GM18526 (cell line): Measurements from ENCODE around the gene CDON.

Experiments used
- POLR2A ChIP-seq: IDR thresholded peaks from 3 replicates; pipeline ENCODE4 v1.6.1; 2011; ENCODE audit not compliant: insufficient read length; ENCODE audit errors: extremely low read depth

Gene CDON

GRCh38 chr11:125959931-125960330 lies 102.7 kb downstream of the CDON start:
- TF ChIP-seq POLR2A = no peak

- no peak for TF ChIP-seq POLR2A
These were observed 103.2 kb downstream of the CDON start for GRCh38 chr11:125959511-125959910.

DNA sequence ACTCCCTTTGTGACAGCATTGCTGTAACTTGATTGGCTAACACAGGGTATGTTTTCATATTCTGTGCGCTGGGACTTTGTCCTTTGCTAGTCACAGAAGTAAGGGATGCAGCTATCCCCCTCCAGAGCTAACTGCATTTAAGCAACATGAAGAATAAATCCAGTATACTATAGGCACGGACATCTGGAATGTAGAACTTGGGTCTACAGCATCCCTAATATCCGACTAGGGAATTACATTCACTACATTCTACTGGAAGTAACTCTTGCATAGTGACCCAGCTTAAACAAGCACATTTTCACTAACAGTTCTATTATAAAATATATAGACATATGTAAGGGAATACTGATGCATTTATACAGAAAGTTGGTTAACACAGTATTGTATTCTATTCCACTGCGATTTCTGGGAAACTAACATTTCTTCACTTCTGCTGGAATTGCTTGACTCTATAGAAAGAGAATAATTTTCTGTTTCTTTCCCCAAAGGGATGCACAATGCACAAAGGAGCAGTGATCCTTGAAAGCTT lies 103.7 kb downstream of the CDON start:
- no peak for TF ChIP-seq POLR2A

DNA sequence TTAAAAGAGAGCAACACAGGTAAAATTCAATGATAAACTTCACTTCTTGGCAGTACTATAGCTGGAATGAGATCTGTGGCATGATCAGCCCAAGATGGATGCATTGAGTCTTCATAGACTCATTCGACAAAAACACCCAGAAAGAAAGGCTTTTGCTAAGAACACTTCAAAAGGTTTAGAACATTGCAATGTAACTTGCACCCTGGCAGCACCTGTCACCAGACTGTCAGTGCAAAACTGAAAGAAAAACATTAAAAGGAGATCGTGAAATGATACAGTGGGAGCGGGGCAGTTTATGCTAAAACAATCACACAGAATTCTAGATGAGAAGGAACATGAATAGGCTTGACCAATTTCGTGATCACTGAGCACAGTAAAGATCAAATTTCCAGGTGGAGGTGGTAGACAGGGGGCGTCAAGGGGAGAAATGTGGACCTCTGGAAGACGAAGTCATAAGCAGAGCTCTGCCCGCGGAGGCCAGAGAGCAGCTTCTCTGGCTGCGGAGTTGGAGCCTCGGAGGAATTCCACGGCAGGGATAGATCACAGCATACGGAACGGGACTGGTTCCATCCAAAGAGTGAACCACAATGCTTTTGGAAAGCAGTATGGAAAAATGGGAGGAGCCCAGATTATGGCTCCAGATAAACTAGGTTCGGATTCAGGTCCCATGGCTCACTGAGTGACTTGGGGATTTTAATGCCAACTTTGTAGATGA lies 104.9 kb downstream of the CDON start:
- TF ChIP-seq POLR2A = no peak

GRCh38 chr11:125956391-125957134 lies 106.1 kb downstream of the CDON start:
- TF ChIP-seq POLR2A = no peak

DNA sequence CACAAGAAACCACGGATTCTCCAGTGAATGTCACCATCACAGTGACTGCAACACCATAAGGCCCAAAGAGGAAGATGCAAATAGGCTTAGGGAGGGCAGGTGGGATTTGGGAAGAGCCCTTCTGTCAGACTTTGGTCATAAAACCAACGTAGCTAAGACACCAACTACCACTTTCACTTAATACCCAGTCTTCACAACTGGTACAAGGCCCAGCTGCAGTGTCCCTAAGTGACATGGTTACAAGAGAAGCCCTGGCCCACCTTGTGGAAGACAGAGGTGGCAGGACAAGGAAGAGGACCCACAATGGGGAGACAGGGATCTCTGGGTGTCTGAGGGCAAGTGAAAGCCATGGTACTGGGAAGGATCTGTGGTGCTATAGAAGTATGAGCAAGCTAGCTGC lies 106.8 kb downstream of the CDON start:
- TF ChIP-seq POLR2A = no peak

DNA sequence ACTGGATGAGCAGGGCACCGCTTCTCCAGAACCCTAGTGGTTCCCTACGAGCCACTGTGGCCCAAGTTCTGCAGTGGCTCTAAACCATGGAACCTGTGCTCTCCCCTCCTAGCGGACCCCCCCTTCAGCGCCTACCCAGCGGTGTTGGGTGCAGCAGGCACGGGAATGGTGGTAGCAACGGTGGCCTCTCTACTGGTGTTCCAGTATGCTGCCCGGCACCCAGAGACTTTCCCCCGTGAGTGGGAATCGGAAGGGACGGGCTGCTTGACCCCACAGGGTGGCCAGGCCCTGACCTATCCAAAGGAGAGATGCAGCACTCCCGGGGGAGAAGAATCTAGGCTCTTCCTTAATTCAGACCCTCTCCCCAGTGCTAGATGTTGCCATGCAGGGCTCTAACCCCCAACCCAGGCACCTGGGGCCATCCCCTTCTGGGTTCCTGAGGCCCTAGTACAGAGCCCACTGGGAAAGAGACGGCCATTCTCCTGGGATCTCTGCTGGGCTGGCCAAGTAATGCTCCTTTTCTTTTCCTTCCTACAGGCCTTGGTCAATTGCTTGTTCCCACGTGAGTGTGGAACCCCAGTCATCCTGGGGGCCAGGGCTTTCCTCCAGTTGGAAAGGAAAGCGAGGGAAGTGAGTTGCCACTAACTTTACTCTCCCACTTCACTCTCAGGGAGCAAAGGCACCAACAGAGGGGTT lies 107.6 kb downstream of the CDON start:
- no peak for TF ChIP-seq POLR2A

DNA sequence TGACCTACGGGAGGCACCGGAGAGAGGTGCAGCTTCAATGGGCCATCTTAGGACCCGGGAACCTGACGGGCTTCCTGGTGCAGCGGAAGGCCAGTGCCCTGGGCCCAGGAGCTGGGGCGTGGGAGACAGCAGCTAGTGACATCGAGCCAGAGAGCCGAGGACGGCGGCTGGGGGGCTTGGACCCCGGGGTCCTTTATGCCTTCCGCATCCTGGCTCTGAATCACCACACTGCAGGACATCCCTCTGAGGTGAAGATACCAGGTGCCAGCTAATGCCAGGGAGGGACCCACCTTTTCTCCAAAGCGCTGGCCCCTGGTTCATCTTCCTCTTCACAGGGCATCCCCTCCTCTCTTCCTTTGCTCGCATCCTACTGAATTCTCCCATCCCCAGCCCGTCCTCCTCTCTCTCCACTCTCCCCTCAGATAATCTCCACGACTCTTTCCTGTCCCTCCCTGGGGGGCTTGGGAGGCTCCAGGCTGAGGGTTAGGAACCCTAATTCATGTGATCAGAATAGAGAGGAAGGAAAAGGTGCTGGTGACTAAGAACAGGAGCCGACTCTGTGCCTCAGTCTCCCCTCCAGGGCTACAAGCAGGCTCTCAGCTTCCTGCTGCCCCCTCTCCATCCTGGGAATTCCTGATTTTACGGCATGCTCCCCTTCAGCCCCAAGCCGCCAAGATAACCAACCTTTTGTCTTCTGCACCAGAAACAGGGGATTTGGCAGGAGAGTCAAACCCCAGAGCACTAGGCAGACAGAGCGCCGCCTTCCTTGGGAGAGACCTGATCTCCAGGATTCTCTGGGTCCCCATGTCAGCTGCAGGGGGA lies 108.3 kb downstream of the CDON start:
- no peak for TF ChIP-seq POLR2A

- no peak for TF ChIP-seq POLR2A
These were observed 109.2 kb downstream of the CDON start for GRCh38 chr11:125953401-125953935.

DNA sequence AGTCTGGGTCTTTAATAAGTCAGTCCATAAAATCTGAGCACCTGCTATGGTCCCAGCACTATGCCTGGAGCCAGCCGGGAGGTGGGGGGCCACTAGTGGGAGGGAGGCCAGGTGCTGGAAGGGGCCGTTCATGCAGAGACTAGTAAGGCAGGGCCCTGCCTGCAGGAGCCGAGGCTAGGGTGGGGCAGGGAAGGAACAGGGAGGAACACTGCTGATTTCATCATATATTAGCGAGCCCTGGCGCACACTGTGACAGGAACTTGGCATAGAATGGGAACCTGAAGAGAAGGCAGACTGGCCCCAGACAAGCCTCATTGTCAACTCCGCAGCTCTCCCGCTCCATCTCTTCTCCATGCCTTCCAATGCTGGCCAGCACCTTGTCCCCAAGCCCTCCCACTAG lies 109.7 kb downstream of the CDON start:
- no peak for TF ChIP-seq POLR2A

DNA sequence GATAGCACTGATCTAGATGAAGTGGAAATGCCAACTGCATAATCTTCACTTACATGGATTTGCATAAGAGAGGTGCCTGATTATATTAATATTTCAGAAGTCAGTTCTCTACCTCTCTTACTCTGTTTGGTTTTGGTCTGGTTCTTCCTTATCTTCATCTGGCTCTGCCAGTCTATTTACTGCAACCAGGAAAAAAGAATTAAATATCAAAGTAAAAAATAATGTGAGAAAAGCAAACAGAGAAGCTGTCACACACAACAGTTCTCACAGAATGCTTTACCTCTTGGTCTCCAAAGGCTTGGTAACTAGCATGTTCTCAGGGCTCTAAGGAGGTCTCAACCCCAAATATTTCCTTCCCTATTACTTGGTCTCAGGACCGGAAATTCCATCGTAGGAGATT lies 110.1 kb downstream of the CDON start:
- no peak for TF ChIP-seq POLR2A

- no peak for TF ChIP-seq POLR2A
These were observed 110.9 kb downstream of the CDON start for GRCh38 chr11:125951731-125952130.

DNA sequence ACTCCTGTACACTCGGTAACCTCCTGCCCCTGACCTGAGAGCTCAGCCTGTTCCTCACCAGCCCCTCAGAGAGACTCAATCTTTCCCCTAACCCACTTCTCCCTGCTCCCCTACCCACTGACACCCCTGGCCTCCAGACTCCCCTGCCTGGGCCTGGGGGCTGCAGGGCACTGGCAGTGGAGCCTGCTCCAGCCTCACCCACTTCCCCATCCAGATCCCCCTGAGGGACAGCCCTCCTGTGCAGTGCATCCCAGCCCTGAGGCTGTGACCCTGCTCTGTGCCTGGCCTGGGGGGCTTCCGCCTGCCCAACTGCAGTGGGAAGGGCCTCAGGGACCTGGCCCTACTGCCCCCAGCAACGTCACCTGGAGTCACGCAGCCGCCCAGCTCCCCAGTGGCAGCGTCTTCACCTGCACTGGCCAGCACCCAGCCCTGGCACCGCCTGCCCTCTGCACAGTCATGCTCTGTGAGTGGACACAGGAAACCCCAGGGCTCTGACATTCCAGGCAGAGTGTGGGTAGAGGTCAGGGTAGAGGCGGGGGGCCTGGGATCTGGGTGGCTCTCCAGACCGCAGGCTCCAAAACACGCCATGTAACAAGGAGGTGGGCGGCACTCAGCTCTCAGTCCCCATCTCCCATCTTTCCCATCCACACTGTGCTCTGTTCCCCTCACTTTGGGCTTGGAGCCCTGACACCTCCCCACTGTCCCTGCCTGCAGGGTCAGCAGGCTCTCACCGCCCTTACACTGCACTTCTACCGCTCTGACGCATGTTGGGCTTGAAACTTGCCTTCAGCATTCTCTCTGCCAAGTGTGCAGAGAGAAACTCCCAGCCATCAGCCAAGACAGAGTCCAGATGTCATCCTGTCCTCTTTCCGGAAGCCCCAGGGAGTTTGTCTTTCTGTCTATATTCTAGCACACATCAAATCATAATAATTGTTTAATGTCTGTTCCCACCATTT lies 111.7 kb downstream of the CDON start:
- TF ChIP-seq POLR2A = no peak

DNA sequence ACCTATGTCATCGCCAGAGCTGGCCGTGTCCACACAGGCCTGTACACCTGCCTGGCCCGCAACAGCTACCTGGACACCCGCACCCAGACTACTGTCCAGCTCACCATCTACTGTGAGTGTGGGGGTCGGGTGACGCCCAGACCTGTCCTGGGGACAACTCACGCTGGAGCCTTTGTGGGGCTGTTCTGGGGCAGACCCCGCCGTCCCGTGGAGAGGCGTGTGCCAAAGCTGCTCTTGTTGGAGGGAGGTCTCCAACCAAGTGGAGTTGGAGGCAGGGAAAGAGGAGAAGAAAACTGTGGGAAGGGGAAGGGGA lies 112.5 kb downstream of the CDON start:
- no peak for TF ChIP-seq POLR2A
